ENCODE results near the gene DIDO1. TPM values are rescaled to one million over a fixed set of nuclear protein-coding genes. Genes with fewer than 3 reads are reported as not detected.

The DIDO1 gene
- total and polyA plus RNA-seq, 2 of the 13 experiments (the other 11 are each of a cell fraction or from before 2014, with no cell fraction given) = 75.0 to 75.1 TPM

DNA sequence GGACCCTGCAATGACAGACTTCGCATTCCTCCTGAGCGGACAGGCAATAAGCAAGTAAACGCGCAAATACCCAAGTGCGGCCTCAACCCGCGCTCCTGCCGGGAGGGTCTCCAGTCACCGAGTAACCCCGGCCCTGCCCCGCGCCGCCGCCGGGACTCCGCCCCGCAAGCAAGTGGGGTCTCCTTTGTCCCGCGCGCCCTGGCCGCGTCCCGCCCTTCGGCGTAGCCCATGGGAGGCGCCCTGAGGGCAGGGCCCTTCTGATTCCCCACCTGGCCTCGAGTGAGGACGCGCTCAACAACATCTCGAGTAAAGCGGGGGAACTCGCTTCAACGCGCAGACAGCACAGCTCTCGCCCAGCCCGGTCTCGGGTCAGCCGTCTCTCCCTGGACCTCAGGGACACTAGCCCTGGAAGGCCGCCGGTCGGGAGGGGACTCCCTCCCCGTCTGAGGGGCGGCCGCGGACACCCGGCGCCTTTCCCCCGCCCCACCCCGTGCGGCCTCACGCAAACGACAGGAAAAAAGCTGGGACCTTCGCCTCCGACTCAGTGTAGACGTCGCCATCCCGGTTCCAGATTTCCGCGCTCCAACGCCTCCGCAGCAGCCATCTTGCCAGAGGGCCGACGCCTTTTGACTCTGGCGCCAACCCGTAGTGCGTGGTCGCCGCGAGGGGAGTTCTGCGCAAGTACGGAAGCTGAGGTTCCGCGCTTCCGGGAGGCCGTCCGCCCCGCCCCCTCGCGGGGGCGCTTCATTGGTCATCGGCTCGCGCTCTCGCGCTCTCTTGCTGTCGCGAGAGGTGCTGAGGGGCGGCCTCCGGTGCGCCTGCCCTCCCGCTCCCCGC, 11.2 kb upstream of the DIDO1 start (continued):
- no peak; the same call in 1 of the 2 replicates for TF ChIP-seq HOXA9 (CRISPR knock-in tag; IDR thresholded peaks at IDR 0.05; ENCODE audit: borderline replicate concordance)
- 0 out of 2 replicates have a peak, but pooled peaks have one; percentile 16 for TF ChIP-seq RCOR2 (CRISPR knock-in tag; IDR thresholded peaks at IDR 0.05)
- peak; percentile 65; the same call in 1 of the 2 replicates for TF ChIP-seq POLR2AphosphoS2 (IDR thresholded peaks at IDR 0.05; ENCODE audit: low read depth, low read length)
- TF ChIP-seq, protein P1, sequence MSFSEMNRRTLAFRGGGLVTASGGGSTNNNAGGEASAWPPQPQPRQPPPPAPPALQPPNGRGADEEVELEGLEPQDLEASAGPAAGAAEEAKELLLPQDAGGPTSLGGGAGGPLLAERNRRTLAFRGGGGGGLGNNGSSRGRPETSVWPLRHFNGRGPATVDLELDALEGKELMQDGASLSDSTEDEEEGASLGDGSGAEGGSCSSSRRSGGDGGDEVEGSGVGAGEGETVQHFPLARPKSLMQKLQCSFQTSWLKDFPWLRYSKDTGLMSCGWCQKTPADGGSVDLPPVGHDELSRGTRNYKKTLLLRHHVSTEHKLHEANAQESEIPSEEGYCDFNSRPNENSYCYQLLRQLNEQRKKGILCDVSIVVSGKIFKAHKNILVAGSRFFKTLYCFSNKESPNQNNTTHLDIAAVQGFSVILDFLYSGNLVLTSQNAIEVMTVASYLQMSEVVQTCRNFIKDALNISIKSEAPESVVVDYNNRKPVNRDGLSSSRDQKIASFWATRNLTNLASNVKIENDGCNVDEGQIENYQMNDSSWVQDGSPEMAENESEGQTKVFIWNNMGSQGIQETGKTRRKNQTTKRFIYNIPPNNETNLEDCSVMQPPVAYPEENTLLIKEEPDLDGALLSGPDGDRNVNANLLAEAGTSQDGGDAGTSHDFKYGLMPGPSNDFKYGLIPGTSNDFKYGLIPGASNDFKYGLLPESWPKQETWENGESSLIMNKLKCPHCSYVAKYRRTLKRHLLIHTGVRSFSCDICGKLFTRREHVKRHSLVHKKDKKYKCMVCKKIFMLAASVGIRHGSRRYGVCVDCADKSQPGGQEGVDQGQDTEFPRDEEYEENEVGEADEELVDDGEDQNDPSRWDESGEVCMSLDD (CRISPR knock-in tag; IDR thresholded peaks at IDR 0.05; ENCODE audit: borderline replicate concordance) = no peak
- 0 out of 2 replicates have a peak, but pooled peaks have one; percentile 29 for TF ChIP-seq RFX3 (CRISPR knock-in tag; IDR thresholded peaks at IDR 0.05)
- TF ChIP-seq POLR2AphosphoS5 (IDR thresholded peaks at IDR 0.05; ENCODE audit: low read depth, low read length) = peak; percentile 93
- TF ChIP-seq KLF6 (CRISPR knock-in tag; IDR thresholded peaks at IDR 0.05) = peak; percentile 95; the same call in 1 of the 2 replicates
- TF ChIP-seq, protein P2, sequence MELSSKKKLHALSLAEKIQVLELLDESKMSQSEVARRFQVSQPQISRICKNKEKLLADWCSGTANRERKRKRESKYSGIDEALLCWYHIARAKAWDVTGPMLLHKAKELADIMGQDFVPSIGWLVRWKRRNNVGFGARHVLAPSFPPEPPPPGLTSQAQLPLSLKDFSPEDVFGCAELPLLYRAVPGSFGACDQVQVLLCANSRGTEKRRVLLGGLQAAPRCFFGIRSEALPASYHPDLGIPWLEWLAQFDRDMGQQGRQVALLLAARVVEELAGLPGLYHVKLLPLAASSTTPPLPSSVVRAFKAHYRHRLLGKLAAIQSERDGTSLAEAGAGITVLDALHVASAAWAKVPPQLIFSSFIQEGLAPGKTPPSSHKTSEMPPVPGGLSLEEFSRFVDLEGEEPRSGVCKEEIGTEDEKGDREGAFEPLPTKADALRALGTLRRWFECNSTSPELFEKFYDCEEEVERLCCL (CRISPR knock-in tag; IDR thresholded peaks at IDR 0.05; ENCODE audit: borderline replicate concordance) = peak; percentile 98; the same call in 1 of the 2 replicates
- TF ChIP-seq THAP11 (CRISPR knock-in tag; IDR thresholded peaks at IDR 0.05) = peak; percentile 96
- TF ChIP-seq SRF (IDR thresholded peaks at IDR 0.05; ENCODE audit: low read depth, low read length) = peak; percentile 16; the same call in 1 of the 2 replicates
- TF ChIP-seq SAFB2 (CRISPR knock-in tag; IDR thresholded peaks at IDR 0.05; ENCODE audit: borderline replicate concordance, low read depth) = peak; percentile 98
- TF ChIP-seq, protein P3, sequence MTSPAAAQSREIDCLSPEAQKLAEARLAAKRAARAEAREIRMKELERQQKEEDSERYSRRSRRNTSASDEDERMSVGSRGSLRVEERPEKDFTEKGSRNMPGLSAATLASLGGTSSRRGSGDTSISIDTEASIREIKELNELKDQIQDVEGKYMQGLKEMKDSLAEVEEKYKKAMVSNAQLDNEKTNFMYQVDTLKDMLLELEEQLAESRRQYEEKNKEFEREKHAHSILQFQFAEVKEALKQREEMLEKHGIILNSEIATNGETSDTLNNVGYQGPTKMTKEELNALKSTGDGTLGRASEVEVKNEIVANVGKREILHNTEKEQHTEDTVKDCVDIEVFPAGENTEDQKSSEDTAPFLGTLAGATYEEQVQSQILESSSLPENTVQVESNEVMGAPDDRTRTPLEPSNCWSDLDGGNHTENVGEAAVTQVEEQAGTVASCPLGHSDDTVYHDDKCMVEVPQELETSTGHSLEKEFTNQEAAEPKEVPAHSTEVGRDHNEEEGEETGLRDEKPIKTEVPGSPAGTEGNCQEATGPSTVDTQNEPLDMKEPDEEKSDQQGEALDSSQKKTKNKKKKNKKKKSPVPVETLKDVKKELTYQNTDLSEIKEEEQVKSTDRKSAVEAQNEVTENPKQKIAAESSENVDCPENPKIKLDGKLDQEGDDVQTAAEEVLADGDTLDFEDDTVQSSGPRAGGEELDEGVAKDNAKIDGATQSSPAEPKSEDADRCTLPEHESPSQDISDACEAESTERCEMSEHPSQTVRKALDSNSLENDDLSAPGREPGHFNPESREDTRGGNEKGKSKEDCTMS (CRISPR knock-in tag; conservative IDR thresholded peaks at IDR 0.05) = 0 out of 2 replicates have a peak, but pooled peaks have one; percentile 34
- TF ChIP-seq ZNF235 (CRISPR knock-in tag; IDR thresholded peaks at IDR 0.05; ENCODE audit: borderline replicate concordance) = peak; percentile 98
- peak; percentile 90 for TF ChIP-seq ZNF441 (CRISPR knock-in tag; IDR thresholded peaks at IDR 0.05; ENCODE audit: borderline replicate concordance)
- TF ChIP-seq ZNF367 (CRISPR knock-in tag; IDR thresholded peaks at IDR 0.05; ENCODE audit: borderline replicate concordance) = peak; percentile 90
- TF ChIP-seq, protein P4, sequence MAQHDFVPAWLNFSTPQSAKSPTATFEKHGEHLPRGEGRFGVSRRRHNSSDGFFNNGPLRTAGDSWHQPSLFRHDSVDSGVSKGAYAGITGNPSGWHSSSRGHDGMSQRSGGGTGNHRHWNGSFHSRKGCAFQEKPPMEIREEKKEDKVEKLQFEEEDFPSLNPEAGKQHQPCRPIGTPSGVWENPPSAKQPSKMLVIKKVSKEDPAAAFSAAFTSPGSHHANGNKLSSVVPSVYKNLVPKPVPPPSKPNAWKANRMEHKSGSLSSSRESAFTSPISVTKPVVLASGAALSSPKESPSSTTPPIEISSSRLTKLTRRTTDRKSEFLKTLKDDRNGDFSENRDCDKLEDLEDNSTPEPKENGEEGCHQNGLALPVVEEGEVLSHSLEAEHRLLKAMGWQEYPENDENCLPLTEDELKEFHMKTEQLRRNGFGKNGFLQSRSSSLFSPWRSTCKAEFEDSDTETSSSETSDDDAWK (CRISPR knock-in tag; IDR thresholded peaks at IDR 0.05) = no peak
- TF ChIP-seq, protein P5, sequence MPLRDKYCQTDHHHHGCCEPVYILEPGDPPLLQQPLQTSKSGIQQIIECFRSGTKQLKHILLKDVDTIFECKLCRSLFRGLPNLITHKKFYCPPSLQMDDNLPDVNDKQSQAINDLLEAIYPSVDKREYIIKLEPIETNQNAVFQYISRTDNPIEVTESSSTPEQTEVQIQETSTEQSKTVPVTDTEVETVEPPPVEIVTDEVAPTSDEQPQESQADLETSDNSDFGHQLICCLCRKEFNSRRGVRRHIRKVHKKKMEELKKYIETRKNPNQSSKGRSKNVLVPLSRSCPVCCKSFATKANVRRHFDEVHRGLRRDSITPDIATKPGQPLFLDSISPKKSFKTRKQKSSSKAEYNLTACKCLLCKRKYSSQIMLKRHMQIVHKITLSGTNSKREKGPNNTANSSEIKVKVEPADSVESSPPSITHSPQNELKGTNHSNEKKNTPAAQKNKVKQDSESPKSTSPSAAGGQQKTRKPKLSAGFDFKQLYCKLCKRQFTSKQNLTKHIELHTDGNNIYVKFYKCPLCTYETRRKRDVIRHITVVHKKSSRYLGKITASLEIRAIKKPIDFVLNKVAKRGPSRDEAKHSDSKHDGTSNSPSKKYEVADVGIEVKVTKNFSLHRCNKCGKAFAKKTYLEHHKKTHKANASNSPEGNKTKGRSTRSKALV (CRISPR knock-in tag; IDR thresholded peaks at IDR 0.05) = peak; percentile 94; the same call in 1 of the 2 replicates
- peak; percentile 93 for TF ChIP-seq DR1 (CRISPR knock-in tag; IDR thresholded peaks at IDR 0.05)

Data from HepG2 (cell line).